HepG2 (cell line): ENCODE results near the gene RCAN2. TPM values are rescaled to one million over a fixed set of nuclear protein-coding genes. Genes with fewer than 3 reads are reported as not detected.

Experiments
- CBX5 ChIP-seq: sonication (generic); formaldehyde crosslinking; IDR thresholded peaks from 2 replicates; pipeline ENCODE4 v1.4.0; 2020; ENCODE audit warnings: missing genetic modification reagents, borderline replicate concordance
- HNRNPK ChIP-seq: fragments of 200-400 bp; formaldehyde crosslinking; IDR thresholded peaks from 2 replicates; pipeline ENCODE4 v1.6.1; 2018; ENCODE audit warnings: low read length, low read depth, moderate library complexity, mild to moderate bottlenecking; ENCODE audit not compliant: poor library complexity, severe bottlenecking
- HNRNPLL ChIP-seq: fragments of 200-400 bp; formaldehyde crosslinking; IDR thresholded peaks from 2 replicates; pipeline ENCODE4 v1.6.1; 2017; ENCODE audit warnings: mild to moderate bottlenecking, low read depth, low read length; ENCODE audit not compliant: poor library complexity, severe bottlenecking
- KLF12 ChIP-seq: sonication (generic); formaldehyde crosslinking; IDR thresholded peaks from 2 replicates; pipeline ENCODE4 v1.4.0; 2020; ENCODE audit warnings: missing genetic modification reagents, borderline replicate concordance
- NCOR1 ChIP-seq: fragments of 200-600 bp; sonication (generic); IDR thresholded peaks from 2 replicates; pipeline ENCODE4 v1.7.0; 2017; ENCODE audit warnings: antibody characterized with exemption, low read length, borderline replicate concordance
- PHF8 ChIP-seq: sonication (generic); formaldehyde crosslinking; IDR thresholded peaks from 2 replicates; pipeline ENCODE4 v1.5.0; 2020; ENCODE audit warnings: missing genetic modification reagents
- POLR2G ChIP-seq: fragments of 200-400 bp; formaldehyde crosslinking; IDR thresholded peaks from 2 replicates; pipeline ENCODE4 v1.6.1; 2018; ENCODE audit warnings: mild to moderate bottlenecking, low read depth, low read length, moderate library complexity
- SAFB2 ChIP-seq: sonication (generic); formaldehyde crosslinking; IDR thresholded peaks from 2 replicates; pipeline ENCODE4 v1.5.1; 2020; ENCODE audit warnings: missing genetic modification reagents, low read depth, mild to moderate bottlenecking, borderline replicate concordance
- TBX2 ChIP-seq: sonication (generic); formaldehyde crosslinking; IDR thresholded peaks from 2 replicates; pipeline ENCODE4 v1.5.0; 2020; ENCODE audit warnings: missing genetic modification reagents, mild to moderate bottlenecking, borderline replicate concordance
- TFE3 ChIP-seq: IDR thresholded peaks from 2 replicates; pipeline ENCODE4 v1.6.1; 2016
- ZNF234 ChIP-seq: sonication (generic); formaldehyde crosslinking; conservative IDR thresholded peaks from 2 replicates; pipeline ENCODE4 v1.5.1; 2020; ENCODE audit warnings: mild to moderate bottlenecking, missing genetic modification reagents
- ZNF24 ChIP-seq: fragments of 450-650 bp; IDR thresholded peaks from 2 replicates; pipeline ENCODE4 v1.6.1; 2017; ENCODE audit warnings: antibody characterized with exemption, mild to moderate bottlenecking
- ZNF44 ChIP-seq: sonication (generic); formaldehyde crosslinking; IDR thresholded peaks from 2 replicates; pipeline ENCODE4 v1.5.1; 2020; ENCODE audit warnings: mild to moderate bottlenecking, missing genetic modification reagents
- ZNF564 ChIP-seq: sonication (generic); formaldehyde crosslinking; IDR thresholded peaks from 2 replicates; pipeline ENCODE4 v1.8.1; 2023; ENCODE audit warnings: mild to moderate bottlenecking, missing genetic modification reagents
- polyA plus RNA-seq, 8 experiments: library from polyadenylated mRNA; depleted of rRNA in 3 of 8; stranded (reverse) in 7 of 8; unstranded in 1 of 8; fragments of >200 nt; fragmentation: Illumina TruSeq in 4 of 8; extraction: Trizol in 4 of 8; gene quantifications; 2 replicates each; pipeline versions ENCODE4 v1.2.1 to v1.2.3, GENCODE V29; 2011 to 2016; ENCODE audit warnings: low read depth in 4 of 8, missing spikeins in 1 of 8, mixed read lengths in 1 of 8; ENCODE audit not compliant: insufficient read depth in 1 of 8
- total RNA-seq, 5 experiments: library from RNA; depleted of rRNA; stranded (reverse); fragments of >200 nt; fragmentation: Illumina TruSeq; extraction: Trizol; gene quantifications; 2 replicates each; pipeline ENCODE4 v1.2.3, GENCODE V29; 2016; ENCODE audit warnings: low read depth in 1 of 5
- TF ChIP-seq, protein P1 (sequence below): sonication (generic); formaldehyde crosslinking; IDR thresholded peaks from 2 replicates; pipeline ENCODE4 v1.5.0; 2020; ENCODE audit warnings: missing genetic modification reagents
- TF ChIP-seq, protein P2 (sequence below): sonication (generic); formaldehyde crosslinking; conservative IDR thresholded peaks from 2 replicates; pipeline ENCODE4 v1.4.0; 2020; ENCODE audit warnings: missing genetic modification reagents
- TF ChIP-seq, protein P3 (sequence below): sonication (generic); formaldehyde crosslinking; IDR thresholded peaks from 2 replicates; pipeline ENCODE4 v1.4.0; 2020; ENCODE audit warnings: missing genetic modification reagents

RCAN2 gene
- total and polyA plus RNA-seq, 2 of the 13 experiments (the other 11 are each of a cell fraction or from before 2014, with no cell fraction given), result not detected

- TF ChIP-seq SAFB2 (CRISPR knock-in tag) (no peak), POLR2G (no peak), KLF12 (no peak), NCOR1 (no peak), HNRNPK (no peak), ZNF44 (CRISPR knock-in tag) (no peak), ZNF24 (no peak), HNRNPLL (peak; percentile 42), ZNF234 (CRISPR knock-in tag) (no peak), PHF8 (CRISPR knock-in tag) (no peak), ZNF564 (CRISPR knock-in tag) (no peak), TBX2 (CRISPR knock-in tag) (0 out of 2 replicates have a peak, but pooled peaks have one; percentile 26), CBX5 (no peak), TFE3 (CRISPR knock-in tag) (no peak)
- TF ChIP-seq, protein P1, sequence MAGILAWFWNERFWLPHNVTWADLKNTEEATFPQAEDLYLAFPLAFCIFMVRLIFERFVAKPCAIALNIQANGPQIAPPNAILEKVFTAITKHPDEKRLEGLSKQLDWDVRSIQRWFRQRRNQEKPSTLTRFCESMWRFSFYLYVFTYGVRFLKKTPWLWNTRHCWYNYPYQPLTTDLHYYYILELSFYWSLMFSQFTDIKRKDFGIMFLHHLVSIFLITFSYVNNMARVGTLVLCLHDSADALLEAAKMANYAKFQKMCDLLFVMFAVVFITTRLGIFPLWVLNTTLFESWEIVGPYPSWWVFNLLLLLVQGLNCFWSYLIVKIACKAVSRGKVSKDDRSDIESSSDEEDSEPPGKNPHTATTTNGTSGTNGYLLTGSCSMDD, result no peak
- TF ChIP-seq, protein P2, sequence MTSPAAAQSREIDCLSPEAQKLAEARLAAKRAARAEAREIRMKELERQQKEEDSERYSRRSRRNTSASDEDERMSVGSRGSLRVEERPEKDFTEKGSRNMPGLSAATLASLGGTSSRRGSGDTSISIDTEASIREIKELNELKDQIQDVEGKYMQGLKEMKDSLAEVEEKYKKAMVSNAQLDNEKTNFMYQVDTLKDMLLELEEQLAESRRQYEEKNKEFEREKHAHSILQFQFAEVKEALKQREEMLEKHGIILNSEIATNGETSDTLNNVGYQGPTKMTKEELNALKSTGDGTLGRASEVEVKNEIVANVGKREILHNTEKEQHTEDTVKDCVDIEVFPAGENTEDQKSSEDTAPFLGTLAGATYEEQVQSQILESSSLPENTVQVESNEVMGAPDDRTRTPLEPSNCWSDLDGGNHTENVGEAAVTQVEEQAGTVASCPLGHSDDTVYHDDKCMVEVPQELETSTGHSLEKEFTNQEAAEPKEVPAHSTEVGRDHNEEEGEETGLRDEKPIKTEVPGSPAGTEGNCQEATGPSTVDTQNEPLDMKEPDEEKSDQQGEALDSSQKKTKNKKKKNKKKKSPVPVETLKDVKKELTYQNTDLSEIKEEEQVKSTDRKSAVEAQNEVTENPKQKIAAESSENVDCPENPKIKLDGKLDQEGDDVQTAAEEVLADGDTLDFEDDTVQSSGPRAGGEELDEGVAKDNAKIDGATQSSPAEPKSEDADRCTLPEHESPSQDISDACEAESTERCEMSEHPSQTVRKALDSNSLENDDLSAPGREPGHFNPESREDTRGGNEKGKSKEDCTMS (CRISPR knock-in tag), result no peak
- TF ChIP-seq, protein P3, sequence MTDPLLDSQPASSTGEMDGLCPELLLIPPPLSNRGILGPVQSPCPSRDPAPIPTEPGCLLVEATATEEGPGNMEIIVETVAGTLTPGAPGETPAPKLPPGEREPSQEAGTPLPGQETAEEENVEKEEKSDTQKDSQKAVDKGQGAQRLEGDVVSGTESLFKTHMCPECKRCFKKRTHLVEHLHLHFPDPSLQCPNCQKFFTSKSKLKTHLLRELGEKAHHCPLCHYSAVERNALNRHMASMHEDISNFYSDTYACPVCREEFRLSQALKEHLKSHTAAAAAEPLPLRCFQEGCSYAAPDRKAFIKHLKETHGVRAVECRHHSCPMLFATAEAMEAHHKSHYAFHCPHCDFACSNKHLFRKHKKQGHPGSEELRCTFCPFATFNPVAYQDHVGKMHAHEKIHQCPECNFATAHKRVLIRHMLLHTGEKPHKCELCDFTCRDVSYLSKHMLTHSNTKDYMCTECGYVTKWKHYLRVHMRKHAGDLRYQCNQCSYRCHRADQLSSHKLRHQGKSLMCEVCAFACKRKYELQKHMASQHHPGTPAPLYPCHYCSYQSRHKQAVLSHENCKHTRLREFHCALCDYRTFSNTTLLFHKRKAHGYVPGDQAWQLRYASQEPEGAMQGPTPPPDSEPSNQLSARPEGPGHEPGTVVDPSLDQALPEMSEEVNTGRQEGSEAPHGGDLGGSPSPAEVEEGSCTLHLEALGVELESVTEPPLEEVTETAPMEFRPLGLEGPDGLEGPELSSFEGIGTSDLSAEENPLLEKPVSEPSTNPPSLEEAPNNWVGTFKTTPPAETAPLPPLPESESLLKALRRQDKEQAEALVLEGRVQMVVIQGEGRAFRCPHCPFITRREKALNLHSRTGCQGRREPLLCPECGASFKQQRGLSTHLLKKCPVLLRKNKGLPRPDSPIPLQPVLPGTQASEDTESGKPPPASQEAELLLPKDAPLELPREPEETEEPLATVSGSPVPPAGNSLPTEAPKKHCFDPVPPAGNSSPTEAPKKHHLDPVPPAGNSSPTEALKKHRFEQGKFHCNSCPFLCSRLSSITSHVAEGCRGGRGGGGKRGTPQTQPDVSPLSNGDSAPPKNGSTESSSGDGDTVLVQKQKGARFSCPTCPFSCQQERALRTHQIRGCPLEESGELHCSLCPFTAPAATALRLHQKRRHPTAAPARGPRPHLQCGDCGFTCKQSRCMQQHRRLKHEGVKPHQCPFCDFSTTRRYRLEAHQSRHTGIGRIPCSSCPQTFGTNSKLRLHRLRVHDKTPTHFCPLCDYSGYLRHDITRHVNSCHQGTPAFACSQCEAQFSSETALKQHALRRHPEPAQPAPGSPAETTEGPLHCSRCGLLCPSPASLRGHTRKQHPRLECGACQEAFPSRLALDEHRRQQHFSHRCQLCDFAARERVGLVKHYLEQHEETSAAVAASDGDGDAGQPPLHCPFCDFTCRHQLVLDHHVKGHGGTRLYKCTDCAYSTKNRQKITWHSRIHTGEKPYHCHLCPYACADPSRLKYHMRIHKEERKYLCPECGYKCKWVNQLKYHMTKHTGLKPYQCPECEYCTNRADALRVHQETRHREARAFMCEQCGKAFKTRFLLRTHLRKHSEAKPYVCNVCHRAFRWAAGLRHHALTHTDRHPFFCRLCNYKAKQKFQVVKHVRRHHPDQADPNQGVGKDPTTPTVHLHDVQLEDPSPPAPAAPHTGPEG (CRISPR knock-in tag), result no peak
Observed at GRCh38 chr6:46491628-46492547, 639 bp upstream of the RCAN2 start (continued).
